Measurements from ENCODE around the gene CLMN. TPM values are rescaled to one million over a fixed set of nuclear protein-coding genes. Genes with fewer than 3 reads are reported as not detected.

Gene CLMN
- total and polyA plus RNA-seq, 9 of the 15 experiments (the other 6 are each of a cell fraction or from before 2014, with no cell fraction given), result 0.01 to 0.18 (median 0.07) TPM; not detected in 4

GRCh38 chr14:95208598-95208997 is 111.1 kb downstream of the CLMN start (continued):
- TF ChIP-seq PHF20 (IDR thresholded peaks at IDR 0.05; ENCODE audit: partially characterized antibody) (no peak), KLF6 (CRISPR knock-in tag; IDR thresholded peaks at IDR 0.05; ENCODE audit: borderline replicate concordance) (no peak), CHD1 (IDR thresholded peaks at IDR 0.05; ENCODE audit: low read length) (no peak), ILF3 (IDR thresholded peaks at IDR 0.05; ENCODE audit: borderline replicate concordance) (no peak), FOXA1 (IDR thresholded peaks at IDR 0.05; ENCODE audit: borderline replicate concordance) (no peak), PRPF4 (IDR thresholded peaks at IDR 0.05; ENCODE audit: insufficient read depth, low read depth, low read length, poor library complexity, severe bottlenecking) (no peak), CBX3 (IDR thresholded peaks at IDR 0.05; ENCODE audit: borderline replicate concordance in 1 of 2, low read length in 2 of 2) (no peak)

GRCh38 chr14:95207475-95208233 is 112.1 kb downstream of the CLMN start:
- TF ChIP-seq BCOR (IDR thresholded peaks at IDR 0.05) (peak; percentile 26; the same call in 1 of the 2 replicates), MTA3 (IDR thresholded peaks at IDR 0.05; ENCODE audit: borderline replicate concordance) (no peak), RBM25 (IDR thresholded peaks at IDR 0.05; ENCODE audit: low read depth, low read length, severe bottlenecking) (peak; percentile 62), ZFP36 (IDR thresholded peaks at IDR 0.05; ENCODE audit: low read depth, low read length, partially characterized antibody) (peak; percentile 54)
- intact Hi-C loops (cut with micrococcal nuclease), result no loop called here
- Histone ChIP-seq H2AFZ (ENCODE audit: low read depth, low read length) (no peak overlapping the region), H3K36me3 (ENCODE audit: control insufficient read depth, insufficient read depth, low read length) (no peaks in the 10 kb centered on the region), H3K9me1 (ENCODE audit: control insufficient read depth, insufficient read depth, low read length) (no peaks in the 10 kb centered on the region), H3K79me2 (ENCODE audit: control insufficient read depth, insufficient read depth, low read length) (no peaks in the 10 kb centered on the region), H4K20me1 (replicated peaks; ENCODE audit: control insufficient read depth, insufficient read depth, low read length) (no peaks in the 10 kb centered on the region), H3K27me3 (ENCODE audit: control insufficient read depth in 2 of 2, insufficient read depth in 2 of 2, low read length in 2 of 2) (peaks cover 6 to 24% of the 10 kb centered on the region in 2 experiments; a peak in 4 of 5 replicates), H3K9ac (ENCODE audit: insufficient read depth in 1 of 2, low read depth in 2 of 2, low read length in 2 of 2) (no peak overlapping the region), H3K27ac (ENCODE audit: extremely low read depth, low read depth, low read length) (no peak overlapping the region), H3K9me3 (replicated peaks; ENCODE audit: control insufficient read depth, insufficient read depth, low read depth, low read length) (no peaks in the 10 kb centered on the region), H3K4me2 (ENCODE audit: insufficient read depth, low read length) (no peak overlapping the region), H3K4me1 (replicated peaks in 1 of 2; ENCODE audit: control insufficient read depth in 2 of 2, insufficient read depth in 2 of 2, low read length in 2 of 2) (no peaks in the 10 kb centered on the region), H3K4me3 (no peak overlapping the region)
- ChIA-PET CTCF (ENCODE audit: low intra/inter-chr PET ratio) (no interaction called here), POLR2A (no interaction called here)
- FAIRE-seq, result no peak
- DNase-seq (ENCODE audit: extremely low read depth in 1 of 4, low spot score in 3 of 4), result no peak
- in situ Hi-C loops (cut with MboI), result no loop called here
- BruUV-seq (replicated peaks), result no TSS peak
- no peak for ATAC-seq
- WGBS (ENCODE audit: insufficient coverage, low coverage, missing lambda C conversion rate), result 1% methylated on average over 7 of the region's 7 CpGs

Data from K562 (cell line).